IMR-90 (cell line): ENCODE results near the gene DNAH6. TPM values are rescaled to one million over a fixed set of nuclear protein-coding genes. Genes with fewer than 3 reads are reported as not detected.

Experiments
- ATAC-seq: fragments of 200-7000 bp; cut with Tn5 transposase; 2 replicates; pipeline ENCODE4 v1.9.1; 2020; ENCODE audit warnings: low read depth, mild to moderate bottlenecking, moderate library complexity
- BruUV-seq: library from RNA; stranded (reverse); fragments of 400-500 nt; replicated peaks from 2 replicates; lab custom pipeline; 2021; lab: Mats Ljungman, UMichigan
- CTCF ChIA-PET: fragments of 300-600 bp; formaldehyde crosslinking; extraction: SDS; loops from one replicate; lab custom pipeline; 2021; ENCODE audit warnings: antibody characterized with exemption; lab: Yijun Ruan, JAX
- POLR2A ChIA-PET: fragments of 300-600 bp; sonication (Branson Sonifier 250); formaldehyde crosslinking; loops from one replicate; lab custom pipeline; 2022; ENCODE audit warnings: antibody characterized with exemption; ENCODE audit not compliant: unreplicated experiment; lab: Charles Lee
- DNase-seq: peaks from one replicate; pipeline ENCODE4 v3.0.0; 2013
- H2AFZ ChIP-seq: replicated peaks from 2 replicates; pipeline ENCODE3; 2013; ENCODE audit warnings: low read length, mild to moderate bottlenecking; ENCODE audit not compliant: poor library complexity
- H2AK5ac ChIP-seq: 2 replicates; pipeline ENCODE4 v1.6.1; 2013; ENCODE audit warnings: low read depth, low read length, inconsistent platforms
- H2AK9ac ChIP-seq: replicated peaks from 2 replicates; pipeline ENCODE3; 2013; ENCODE audit warnings: mild to moderate bottlenecking, low read depth, low read length, moderate library complexity; ENCODE audit not compliant: poor library complexity
- H2BK120ac ChIP-seq: 2 replicates; pipeline ENCODE4 v1.6.1; 2013; ENCODE audit warnings: low read depth, low read length, inconsistent platforms
- H2BK15ac ChIP-seq: 3 replicates; pipeline ENCODE4 v1.6.1; 2013; ENCODE audit warnings: low read depth, low read length, inconsistent platforms
- H2BK20ac ChIP-seq: 2 replicates; pipeline ENCODE4 v1.6.1; 2013; ENCODE audit warnings: low read depth, mild to moderate bottlenecking, inconsistent platforms, low read length, moderate library complexity
- H2BK5ac ChIP-seq: 2 replicates; pipeline ENCODE4 v1.6.1; 2013; ENCODE audit warnings: mild to moderate bottlenecking, low read depth, low read length, inconsistent platforms; ENCODE audit not compliant: poor library complexity, severe bottlenecking
- H3K14ac ChIP-seq: replicated peaks from 2 replicates; pipeline ENCODE4 v1.6.1; 2013; ENCODE audit warnings: low read depth, low read length, inconsistent platforms
- H3K18ac ChIP-seq: 2 replicates; pipeline ENCODE4 v1.6.1; 2013; ENCODE audit warnings: low read depth, low read length, control low read depth
- H3K23ac ChIP-seq: 2 replicates; pipeline ENCODE4 v1.6.1; 2013; ENCODE audit warnings: low read depth, low read length, inconsistent platforms
- H3K27ac ChIP-seq: 2 replicates; pipeline ENCODE4 v1.5.1; 2013; ENCODE audit warnings: mild to moderate bottlenecking, control low read depth, low read length; ENCODE audit not compliant: insufficient read depth
- H3K27me3 ChIP-seq: 2 replicates; pipeline ENCODE4 v1.6.1; 2013; ENCODE audit warnings: low read length; ENCODE audit not compliant: control insufficient read depth, insufficient read depth
- H3K36me3 ChIP-seq: 2 replicates; pipeline ENCODE4 v1.6.1; 2013; ENCODE audit warnings: low read length, mixed read lengths; ENCODE audit not compliant: control insufficient read depth, insufficient read depth
- H3K4ac ChIP-seq: 2 replicates; pipeline ENCODE4 v1.6.1; 2013; ENCODE audit warnings: low read depth, low read length, inconsistent platforms
- H3K4me1 ChIP-seq: 2 replicates; pipeline ENCODE4 v1.6.1; 2013; ENCODE audit warnings: low read length, mixed read lengths; ENCODE audit not compliant: control insufficient read depth, insufficient read depth
- H3K4me2 ChIP-seq: 2 replicates; pipeline ENCODE4 v1.6.1; 2013; ENCODE audit warnings: low read depth, mild to moderate bottlenecking, control low read depth, low read length, moderate library complexity
- H3K4me3 ChIP-seq: 2 replicates; pipeline ENCODE4 v1.5.1; 2013; ENCODE audit warnings: low read depth, mild to moderate bottlenecking, control low read depth, low read length, moderate library complexity; ENCODE audit not compliant: insufficient read depth
- H3K56ac ChIP-seq: 2 replicates; pipeline ENCODE4 v1.6.1; 2013; ENCODE audit warnings: low read length, inconsistent platforms; ENCODE audit not compliant: insufficient read depth; ENCODE audit errors: extremely low read depth
- H3K79me1 ChIP-seq, 2 experiments: 2 replicates each; pipeline ENCODE4 v1.6.1; 2013; ENCODE audit warnings: low read length in 2 of 2, inconsistent platforms in 1 of 2, low read depth in 1 of 2
- H3K9ac ChIP-seq: 2 replicates; pipeline ENCODE4 v1.6.1; 2013; ENCODE audit warnings: low read depth, low read length, control low read depth
- H3K9me1 ChIP-seq: 2 replicates; pipeline ENCODE4 v1.6.1; 2013; ENCODE audit warnings: low read length, inconsistent platforms; ENCODE audit not compliant: insufficient read depth
- H3K9me3 ChIP-seq: 2 replicates; pipeline ENCODE4 v1.6.1; 2013; ENCODE audit warnings: low read length; ENCODE audit not compliant: control insufficient read depth, insufficient read depth
- H4K20me1 ChIP-seq: 2 replicates; pipeline ENCODE4 v1.6.1; 2013; ENCODE audit warnings: low read length, inconsistent platforms; ENCODE audit not compliant: insufficient read depth
- H4K5ac ChIP-seq: 2 replicates; pipeline ENCODE4 v1.6.1; 2013; ENCODE audit warnings: mild to moderate bottlenecking, low read depth, low read length, control low read depth
- H4K8ac ChIP-seq, 2 experiments: 2 replicates each; pipeline ENCODE4 v1.6.1; 2013; ENCODE audit warnings: low read depth in 2 of 2, low read length in 2 of 2, control low read depth in 1 of 2, inconsistent platforms in 1 of 2
- H4K91ac ChIP-seq: 2 replicates; pipeline ENCODE4 v1.6.1; 2013; ENCODE audit warnings: low read depth, low read length, inconsistent platforms; ENCODE audit not compliant: insufficient read depth
- BHLHE40 ChIP-seq: fragments of 150-350 bp; IDR thresholded peaks from 2 replicates; pipeline ENCODE4 v1.6.1; 2016; ENCODE audit warnings: mild to moderate bottlenecking, low read depth, low read length
- CEBPB ChIP-seq: IDR thresholded peaks from 2 replicates; pipeline ENCODE4 v1.6.1; 2012; ENCODE audit warnings: low read depth, low read length, improper control_type of control experiment
- ELK1 ChIP-seq: fragments of 150-350 bp; IDR thresholded peaks from 2 replicates; pipeline ENCODE4 v1.6.1; 2016; ENCODE audit warnings: low read depth, mild to moderate bottlenecking, low read length, moderate library complexity, borderline replicate concordance
- FOS ChIP-seq: fragments of 150-350 bp; IDR thresholded peaks from 2 replicates; pipeline ENCODE4 v1.6.1; 2016; ENCODE audit warnings: low read depth, low read length
- MAFK ChIP-seq: IDR thresholded peaks from 2 replicates; pipeline ENCODE4 v1.6.1; 2012; ENCODE audit warnings: low read depth, low read length, improper control_type of control experiment
- MAZ ChIP-seq: IDR thresholded peaks from 2 replicates; pipeline ENCODE4 v1.6.1; 2012; ENCODE audit warnings: low read depth, mild to moderate bottlenecking, low read length, improper control_type of control experiment, moderate library complexity, borderline replicate concordance
- MXI1 ChIP-seq: IDR thresholded peaks from 2 replicates; pipeline ENCODE4 v1.6.1; 2012; ENCODE audit warnings: low read depth, mild to moderate bottlenecking, low read length, moderate library complexity, borderline replicate concordance
- NFE2L2 ChIP-seq: fragments of 150-350 bp; IDR thresholded peaks from 2 replicates; pipeline ENCODE4 v1.6.1; 2016; ENCODE audit warnings: low read depth, mild to moderate bottlenecking, low read length
- POLR2A ChIP-seq: IDR thresholded peaks from 2 replicates; pipeline ENCODE4 v1.6.1; 2012; ENCODE audit warnings: mild to moderate bottlenecking, low read depth, low read length
- RAD21 ChIP-seq: IDR thresholded peaks from 2 replicates; pipeline ENCODE4 v1.6.1; 2012; ENCODE audit warnings: low read length, improper control_type of control experiment
- RCOR1 ChIP-seq: IDR thresholded peaks from 2 replicates; pipeline ENCODE4 v1.6.1; 2012; ENCODE audit warnings: mild to moderate bottlenecking, low read length, improper control_type of control experiment; ENCODE audit not compliant: insufficient replicate concordance
- RFX5 ChIP-seq: IDR thresholded peaks from 2 replicates; pipeline ENCODE4 v1.8.0; 2012; ENCODE audit warnings: low read depth, mild to moderate bottlenecking, low read length, moderate library complexity
- SMC3 ChIP-seq: fragments of 150-350 bp; IDR thresholded peaks from 2 replicates; pipeline ENCODE4 v1.6.1; 2016; ENCODE audit warnings: low read depth, mild to moderate bottlenecking, antibody characterized with exemption, low read length, moderate library complexity
- WGBS, 2 experiments: methylation state at CpG; one replicate each; pipeline versions ENCODE4 v1.1.5 to v1.1.7; 2013; ENCODE audit warnings: missing lambda C conversion rate in 2 of 2; ENCODE audit not compliant: insufficient read length in 1 of 2; ENCODE audit errors: extremely low coverage in 2 of 2; 5-methylcytosine and 5-hydroxymethylcytosine counted together
- dilution Hi-C: fragments of 300-500 bp; cut with HindIII; formaldehyde crosslinking; loops from one replicate; pipeline ENCODE4 v1.14.3; 2018; ENCODE audit warnings: low sequenced_read_pairs; ENCODE audit not compliant: unreplicated experiment
- in situ Hi-C: fragments of 300-500 bp; cut with MboI; formaldehyde crosslinking; loops from 3 replicates; pipeline ENCODE4 v1.14.3; 2019; ENCODE audit warnings: low sequenced_read_pairs, inconsistent platforms, mixed read lengths
- intact Hi-C: fragments of 100-400 bp; cut with micrococcal nuclease; formaldehyde crosslinking; loops from 2 replicates; pipeline ENCODE4 v1.10.0; 2022
- polyA plus RNA-seq, 3 experiments: library from polyadenylated mRNA; depleted of rRNA; stranded (reverse); fragments of >200 nt; gene quantifications; 2 replicates each; pipeline ENCODE4 v1.2.3, GENCODE V29; 2012; ENCODE audit warnings: low replicate concordance in 1 of 3
- total RNA-seq: library from RNA; depleted of rRNA; stranded (reverse); fragments of >200 nt; gene quantifications from 2 replicates; pipeline ENCODE4 v1.2.3, GENCODE V29; 2012
- TF ChIP-seq, protein P1 (sequence below): conservative IDR thresholded peaks from 2 replicates; pipeline ENCODE4 v1.5.1; 2012; ENCODE audit warnings: mild to moderate bottlenecking, low read depth, low read length, improper control_type of control experiment
- TF ChIP-seq, protein P2 (sequence below): fragments of 150-350 bp; IDR thresholded peaks from 2 replicates; pipeline ENCODE4 v1.6.1; 2017; ENCODE audit warnings: mild to moderate bottlenecking, antibody characterized with exemption, low read length, low read depth

The DNAH6 gene
- total and polyA plus RNA-seq, 2 of the 4 experiments (the other 2 are of a cell fraction): under 0.01 to 0.07 TPM

- BruUV-seq: no TSS peak
- Histone ChIP-seq H4K8ac (peak overlapping the region; percentile 93 to 96), H4K91ac (peak overlapping the region; percentile 80), H3K4me3 (no peak overlapping the region), H4K20me1 (no peaks in the 10 kb centered on the region), H4K5ac (peak overlapping the region; percentile 89), H2BK15ac (peak overlapping the region; percentile 75; the same call in 2 of the 3 replicates), H2AK5ac (peak overlapping the region; percentile 85), H3K9me1 (peaks cover 9% of the 10 kb centered on the region), H3K36me3 (no peaks in the 10 kb centered on the region), H3K4me1 (peaks cover 11% of the 10 kb centered on the region), H3K18ac (peak overlapping the region; percentile 98), H3K4me2 (no peak overlapping the region), H2BK5ac (peak overlapping the region; percentile 98), H2BK120ac (peak overlapping the region; percentile 99), H3K9ac (peak overlapping the region; percentile 39; the same call in 1 of the 2 replicates), H2AFZ (peak overlapping the region; percentile 25), H3K9me3 (no peaks in the 10 kb centered on the region), H3K4ac (peak overlapping the region; percentile 99), H3K79me1 (no peaks in the 10 kb centered on the region), H3K56ac (peak overlapping the region; percentile 45; the same call in 1 of the 2 replicates), H2AK9ac (no peak overlapping the region), H3K27ac (peak overlapping the region; percentile 95), H3K23ac (peak overlapping the region; percentile 50; the same call in 1 of the 2 replicates), H3K14ac (peak overlapping the region; percentile 62), H3K27me3 (no peaks in the 10 kb centered on the region), H2BK20ac (peak overlapping the region; percentile 97)
- in situ Hi-C loops: no loop called here
- peak; percentile 4 for DNase-seq
- 100% methylated on average over 1 of the region's 4 CpGs; no CpG with 5 or more reads in 1 of the 2 experiments for WGBS, 2 experiments
- intact Hi-C loops: no loop called here
- ChIA-PET CTCF (no interaction called here), POLR2A (no interaction called here)
- ATAC-seq: no peak
- dilution Hi-C loops: no loop called here
- TF ChIP-seq CEBPB: no peak
- TF ChIP-seq MAFK: no peak
- TF ChIP-seq SMC3: no peak
- TF ChIP-seq MXI1: no peak
- TF ChIP-seq RCOR1: no peak
- no peak for TF ChIP-seq FOS
- no peak for TF ChIP-seq MAZ
- TF ChIP-seq RFX5: no peak
- no peak for TF ChIP-seq BHLHE40
- TF ChIP-seq ELK1: no peak
- TF ChIP-seq, protein P1, sequence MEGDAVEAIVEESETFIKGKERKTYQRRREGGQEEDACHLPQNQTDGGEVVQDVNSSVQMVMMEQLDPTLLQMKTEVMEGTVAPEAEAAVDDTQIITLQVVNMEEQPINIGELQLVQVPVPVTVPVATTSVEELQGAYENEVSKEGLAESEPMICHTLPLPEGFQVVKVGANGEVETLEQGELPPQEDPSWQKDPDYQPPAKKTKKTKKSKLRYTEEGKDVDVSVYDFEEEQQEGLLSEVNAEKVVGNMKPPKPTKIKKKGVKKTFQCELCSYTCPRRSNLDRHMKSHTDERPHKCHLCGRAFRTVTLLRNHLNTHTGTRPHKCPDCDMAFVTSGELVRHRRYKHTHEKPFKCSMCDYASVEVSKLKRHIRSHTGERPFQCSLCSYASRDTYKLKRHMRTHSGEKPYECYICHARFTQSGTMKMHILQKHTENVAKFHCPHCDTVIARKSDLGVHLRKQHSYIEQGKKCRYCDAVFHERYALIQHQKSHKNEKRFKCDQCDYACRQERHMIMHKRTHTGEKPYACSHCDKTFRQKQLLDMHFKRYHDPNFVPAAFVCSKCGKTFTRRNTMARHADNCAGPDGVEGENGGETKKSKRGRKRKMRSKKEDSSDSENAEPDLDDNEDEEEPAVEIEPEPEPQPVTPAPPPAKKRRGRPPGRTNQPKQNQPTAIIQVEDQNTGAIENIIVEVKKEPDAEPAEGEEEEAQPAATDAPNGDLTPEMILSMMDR: no peak
- no peak for TF ChIP-seq NFE2L2
- TF ChIP-seq POLR2A: no peak
- TF ChIP-seq RAD21: no peak
- TF ChIP-seq, protein P2, sequence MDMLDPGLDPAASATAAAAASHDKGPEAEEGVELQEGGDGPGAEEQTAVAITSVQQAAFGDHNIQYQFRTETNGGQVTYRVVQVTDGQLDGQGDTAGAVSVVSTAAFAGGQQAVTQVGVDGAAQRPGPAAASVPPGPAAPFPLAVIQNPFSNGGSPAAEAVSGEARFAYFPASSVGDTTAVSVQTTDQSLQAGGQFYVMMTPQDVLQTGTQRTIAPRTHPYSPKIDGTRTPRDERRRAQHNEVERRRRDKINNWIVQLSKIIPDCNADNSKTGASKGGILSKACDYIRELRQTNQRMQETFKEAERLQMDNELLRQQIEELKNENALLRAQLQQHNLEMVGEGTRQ: no peak
Observed at GRCh38 chr2:84808279-84808678, 292.0 kb downstream of the DNAH6 start.
